K562 (cell line): ENCODE measurements around the gene LAMA3. TPM values are rescaled to one million over a fixed set of nuclear protein-coding genes. Genes with fewer than 3 reads are reported as not detected.

Source experiments
- ATAC-seq: fragments of 200-7000 bp; cut with Tn5 transposase; 3 replicates; pipeline ENCODE4 v1.9.1; 2020; ENCODE audit warnings: moderate library complexity
- BruUV-seq: library from RNA; stranded (reverse); fragments of 400-500 nt; replicated peaks from 2 replicates; lab custom pipeline; 2021; lab: Mats Ljungman, UMichigan
- CTCF ChIA-PET: fragments of 300-600 bp; formaldehyde crosslinking; extraction: SDS; loops from one replicate; lab custom pipeline; 2021; ENCODE audit warnings: low intra/inter-chr PET ratio; lab: Yijun Ruan, JAX
- POLR2A ChIA-PET: fragments of 300-600, 350-650 bp; sonication (Branson Sonifier 250); formaldehyde crosslinking; extraction: SDS; loops from one replicate; lab custom pipeline; 2021; ENCODE audit warnings: antibody characterized with exemption, inconsistent platforms; lab: Yijun Ruan, JAX
- DNase-seq, 4 experiments: peaks; one replicate each; pipeline versions ENCODE4 v3.0.0 to v3.0.0-alpha.2; 2011 to 2018; ENCODE audit warnings: low spot score in 3 of 4, mixed read lengths in 3 of 4; ENCODE audit errors: extremely low read depth in 1 of 4
- FAIRE-seq: peaks from 2 replicates; lab custom pipeline; 2011; peaks lifted over from hg19 to GRCh38; lab: Jason Lieb, UNC
- H2AFZ ChIP-seq: 2 replicates; pipeline ENCODE4 v1.6.0; 2011; ENCODE audit warnings: low read depth, low read length, control low read depth, inconsistent platforms
- H3K27ac ChIP-seq: fragments of 200-600 bp; 3 replicates; pipeline ENCODE4 v1.8.0; 2011; ENCODE audit warnings: low read depth, mild to moderate bottlenecking, control low read depth, inconsistent platforms, low read length, moderate library complexity, mixed read lengths; ENCODE audit errors: extremely low read depth
- H3K27me3 ChIP-seq, 2 experiments: fragments of 300-600 bp in 1 of 2; 2 replicates in 1 of 2; 3 replicates in 1 of 2; pipeline versions ENCODE4 v1.6.0 to v1.8.0; 2011; ENCODE audit warnings: inconsistent platforms in 2 of 2, low read length in 2 of 2, mild to moderate bottlenecking in 1 of 2, mixed read lengths in 1 of 2, moderate library complexity in 1 of 2; ENCODE audit not compliant: control insufficient read depth in 2 of 2, insufficient read depth in 2 of 2
- H3K36me3 ChIP-seq: fragments of 300-600 bp; 3 replicates; pipeline ENCODE4 v1.8.0; 2011; ENCODE audit warnings: mild to moderate bottlenecking, low read length, inconsistent platforms; ENCODE audit not compliant: control insufficient read depth, insufficient read depth
- H3K4me1 ChIP-seq, 2 experiments: fragments of 200-600 bp in 1 of 2; replicated peaks in 1 of 2; 2 replicates in 1 of 2; 3 replicates in 1 of 2; pipeline versions ENCODE4 v1.5.1 to v1.8.0; 2011; ENCODE audit warnings: inconsistent platforms in 2 of 2, low read length in 2 of 2, mild to moderate bottlenecking in 1 of 2, mixed read lengths in 1 of 2, moderate library complexity in 1 of 2; ENCODE audit not compliant: control insufficient read depth in 2 of 2, insufficient read depth in 2 of 2
- H3K4me2 ChIP-seq: 2 replicates; pipeline ENCODE4 v1.6.1; 2011; ENCODE audit warnings: low read length, control low read depth, inconsistent platforms, mixed read lengths; ENCODE audit not compliant: insufficient read depth
- H3K4me3 ChIP-seq: fragments of 200-600 bp; sonication (generic), shearing (Covaris generic); 2 replicates; pipeline ENCODE4 v1.5.1; 2016; ENCODE audit warnings: control low read depth, inconsistent platforms
- H3K79me2 ChIP-seq: fragments of 200-600 bp; 3 replicates; pipeline ENCODE4 v1.8.0; 2011; ENCODE audit warnings: low read length, inconsistent platforms; ENCODE audit not compliant: control insufficient read depth, insufficient read depth
- H3K9ac ChIP-seq, 2 experiments: 2 replicates each; pipeline versions ENCODE4 v1.6.0 to v1.6.1; 2011; ENCODE audit warnings: low read depth in 2 of 2, low read length in 2 of 2, control low read depth in 1 of 2, inconsistent platforms in 1 of 2, mild to moderate bottlenecking in 1 of 2, mixed read lengths in 1 of 2; ENCODE audit not compliant: insufficient read depth in 1 of 2
- H3K9me1 ChIP-seq: one replicate; pipeline ENCODE4 v1.6.0; 2011; ENCODE audit warnings: inconsistent platforms, mild to moderate bottlenecking, low read length, moderate library complexity; ENCODE audit not compliant: control insufficient read depth, insufficient read depth
- H3K9me3 ChIP-seq: replicated peaks from 2 replicates; pipeline ENCODE4 v1.5.1; 2011; ENCODE audit warnings: low read depth, low read length, inconsistent platforms; ENCODE audit not compliant: control insufficient read depth, insufficient read depth
- H4K20me1 ChIP-seq: replicated peaks from 2 replicates; pipeline ENCODE4 v1.6.1; 2011; ENCODE audit warnings: low read length, inconsistent platforms, mixed read lengths; ENCODE audit not compliant: control insufficient read depth, insufficient read depth
- CBFA2T3 ChIP-seq: fragments of 450-650 bp; IDR thresholded peaks from 2 replicates; pipeline ENCODE4 v1.6.1; 2017
- IRF2 ChIP-seq: sonication (generic); formaldehyde crosslinking; IDR thresholded peaks from 2 replicates; pipeline ENCODE4 v1.8.1; 2022; ENCODE audit warnings: mild to moderate bottlenecking, missing genetic modification reagents
- KDM1A ChIP-seq, 2 experiments: fragments of 450-650 bp; IDR thresholded peaks; 2 replicates each; pipeline ENCODE4 v1.6.1; 2016; ENCODE audit warnings: mild to moderate bottlenecking in 2 of 2
- KDM2B ChIP-seq: fragments of 250-450 bp; sonication (Bioruptor Pico); IDR thresholded peaks from 2 replicates; pipeline ENCODE4 v1.8.0; 2021; ENCODE audit warnings: mild to moderate bottlenecking, moderate library complexity
- PBX2 ChIP-seq, 2 experiments: IDR thresholded peaks in 1 of 2; conservative IDR thresholded peaks in 1 of 2; 2 replicates each; pipeline ENCODE4 v1.6.1; 2016; ENCODE audit warnings: low read depth in 2 of 2, mild to moderate bottlenecking in 1 of 2, missing compliant biosample characterization in 1 of 2, missing genetic modification characterization in 1 of 2, moderate library complexity in 1 of 2
- RCOR1 ChIP-seq, 2 experiments: IDR thresholded peaks; 2 replicates each; pipeline ENCODE4 v1.6.1; 2012; ENCODE audit warnings: low read depth in 2 of 2, low read length in 2 of 2, borderline replicate concordance in 1 of 2, improper control_type of control experiment in 1 of 2
- WGBS: fragments of 100-300 bp; shearing (Covaris generic); methylation state at CpG from one replicate; pipeline ENCODE4 v1.1.6; 2016; ENCODE audit warnings: low coverage, mixed read lengths; ENCODE audit not compliant: insufficient coverage; ENCODE audit errors: missing lambda C conversion rate; 5-methylcytosine and 5-hydroxymethylcytosine counted together
- in situ Hi-C: fragments of 300-500 bp; cut with MboI; formaldehyde crosslinking; loops from 4 replicates; pipeline ENCODE4 v1.15.0; 2018; ENCODE audit warnings: inconsistent platforms, mixed read lengths
- intact Hi-C: fragments of 100-400 bp; cut with micrococcal nuclease; formaldehyde crosslinking; loops from 2 replicates; pipeline ENCODE4 v1.14.2; 2022
- polyA plus RNA-seq, 8 experiments: library from polyadenylated mRNA; depleted of rRNA in 4 of 8; stranded (reverse) in 5 of 8; unstranded in 3 of 8; fragments of >200 nt; fragmentation: Nextera tagmentation in 2 of 8; fragmentation: Illumina TruSeq in 1 of 8; extraction: Ambion mirVana in 2 of 8; extraction: Trizol in 1 of 8; gene quantifications; 2 replicates each; pipeline versions ENCODE4 v1.2.1 to v1.2.3, GENCODE V29; 2011 to 2014; ENCODE audit warnings: inconsistent platforms in 1 of 8, missing spikeins in 1 of 8
- total RNA-seq, 7 experiments: library from RNA; depleted of rRNA in 6 of 7; stranded (reverse); fragments of >200 nt in 6 of 7; fragmentation: Illumina TruSeq in 2 of 7; extraction: Trizol in 2 of 7; gene quantifications; 2 replicates each; pipeline versions ENCODE4 v1.2.1 to v1.2.3, GENCODE V29; 2011 to 2021; ENCODE audit warnings: low replicate concordance in 1 of 7
- TF ChIP-seq, protein P1 (sequence below): fragments of 250-450 bp; sonication (Bioruptor Pico); IDR thresholded peaks from 2 replicates; pipeline ENCODE4 v1.5.0; 2021; ENCODE audit warnings: mild to moderate bottlenecking, borderline replicate concordance

Gene LAMA3
- total and polyA plus RNA-seq, 9 of the 15 experiments (the other 6 are each of a cell fraction or from before 2014, with no cell fraction given) = 0.07 TPM; not detected in 8

DNA sequence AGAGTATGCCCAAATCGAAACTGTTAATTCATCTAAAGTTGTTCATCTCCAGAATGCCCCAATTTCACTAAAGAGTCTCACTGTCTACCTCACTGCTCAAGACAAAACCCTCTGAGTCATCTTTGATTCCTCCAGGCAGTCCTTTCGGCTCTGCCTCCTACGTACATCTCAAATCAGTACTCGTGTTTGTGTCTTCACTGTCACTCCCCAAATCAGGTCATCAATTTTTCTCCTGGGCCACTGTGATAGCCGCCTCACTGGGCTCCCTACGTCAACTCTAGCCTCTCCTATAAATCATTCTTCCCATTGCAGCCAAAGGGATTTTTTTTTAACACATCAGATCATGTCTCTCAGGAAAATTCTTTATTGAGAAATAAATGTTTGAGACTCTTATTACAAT is 283.2 kb downstream of the LAMA3 start:
- Histone ChIP-seq H2AFZ (no peak overlapping the region), H3K9me3 (no peaks in the 10 kb centered on the region), H3K9me1 (no peaks in the 10 kb centered on the region), H3K9ac (no peak overlapping the region), H3K36me3 (no peaks in the 10 kb centered on the region), H3K27ac (no peak overlapping the region), H3K4me2 (no peak overlapping the region), H3K79me2 (no peaks in the 10 kb centered on the region), H3K4me1 (no peaks in the 10 kb centered on the region), H3K4me3 (no peak overlapping the region), H3K27me3 (peaks cover 0 to 5% of the 10 kb centered on the region in 2 experiments; a peak in 1 of 5 replicates), H4K20me1 (no peaks in the 10 kb centered on the region)
- TF ChIP-seq IRF2 = no peak
- TF ChIP-seq PBX2 (CRISPR knock-in tag; IDR thresholded peaks at IDR 0.05; ENCODE audit: low read depth) = no peak
- TF ChIP-seq PBX2 (tag; conservative IDR thresholded peaks at IDR 0.05; ENCODE audit: low read depth) = 0 out of 2 replicates have a peak, but pooled peaks have one; percentile 19
- peak; percentile 64 to 65; a peak in 3 of 4 replicates for TF ChIP-seq KDM1A (IDR thresholded peaks at IDR 0.05)
- peak; percentile 25; the same call in 1 of the 2 replicates for TF ChIP-seq CBFA2T3
- TF ChIP-seq, protein P1, sequence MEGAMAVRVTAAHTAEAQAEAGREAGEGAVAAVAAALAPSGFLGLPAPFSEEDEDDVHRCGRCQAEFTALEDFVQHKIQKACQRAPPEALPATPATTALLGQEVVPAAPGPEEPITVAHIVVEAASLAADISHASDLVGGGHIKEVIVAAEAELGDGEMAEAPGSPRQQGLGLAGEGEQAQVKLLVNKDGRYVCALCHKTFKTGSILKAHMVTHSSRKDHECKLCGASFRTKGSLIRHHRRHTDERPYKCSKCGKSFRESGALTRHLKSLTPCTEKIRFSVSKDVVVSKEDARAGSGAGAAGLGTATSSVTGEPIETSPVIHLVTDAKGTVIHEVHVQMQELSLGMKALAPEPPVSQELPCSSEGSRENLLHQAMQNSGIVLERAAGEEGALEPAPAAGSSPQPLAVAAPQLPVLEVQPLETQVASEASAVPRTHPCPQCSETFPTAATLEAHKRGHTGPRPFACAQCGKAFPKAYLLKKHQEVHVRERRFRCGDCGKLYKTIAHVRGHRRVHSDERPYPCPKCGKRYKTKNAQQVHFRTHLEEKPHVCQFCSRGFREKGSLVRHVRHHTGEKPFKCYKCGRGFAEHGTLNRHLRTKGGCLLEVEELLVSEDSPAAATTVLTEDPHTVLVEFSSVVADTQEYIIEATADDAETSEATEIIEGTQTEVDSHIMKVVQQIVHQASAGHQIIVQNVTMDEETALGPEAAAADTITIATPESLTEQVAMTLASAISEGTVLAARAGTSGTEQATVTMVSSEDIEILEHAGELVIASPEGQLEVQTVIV = no peak
- TF ChIP-seq RCOR1 (IDR thresholded peaks at IDR 0.05; ENCODE audit: borderline replicate concordance in 1 of 2, low read depth in 2 of 2, low read length in 2 of 2) = 0 out of 4 replicates have a peak, but pooled peaks of 1 of the 2 experiments have one; percentile 13
- TF ChIP-seq KDM2B = no peak
- no peak for ATAC-seq
- ChIA-PET POLR2A (no interaction called here), CTCF (no interaction called here)
- intact Hi-C loops = no loop called here
- DNase-seq = no peak
- no peak for FAIRE-seq
- in situ Hi-C loops = no loop called here
- no TSS peak for BruUV-seq
- 1% methylated on average over 6 of the region's 6 CpGs for WGBS
